IPS-15b (cell line): ENCODE data around the gene PRKX.
"Not testable (repeated sequence)": the region's sequence is repeated elsewhere in the genome, so short reads cannot be mapped to it uniquely, and the experiment has no call there.

Experiments used
- H3K27me3 ChIP-seq: one replicate; pipeline ENCODE4 v1.6.1; 2013; ENCODE audit warnings: low read length; ENCODE audit not compliant: control insufficient read depth, insufficient read depth
- H3K36me3 ChIP-seq: one replicate; pipeline ENCODE4 v1.6.1; 2013; ENCODE audit warnings: low read length; ENCODE audit not compliant: control insufficient read depth, insufficient read depth
- H3K4me1 ChIP-seq: one replicate; pipeline ENCODE4 v1.6.1; 2013; ENCODE audit warnings: mild to moderate bottlenecking, low read length; ENCODE audit not compliant: control insufficient read depth, insufficient read depth
- H3K4me3 ChIP-seq: one replicate; pipeline ENCODE4 v1.5.1; 2013; ENCODE audit warnings: low read depth, low read length
- H3K9ac ChIP-seq: one replicate; pipeline ENCODE4 v1.6.1; 2013; ENCODE audit warnings: low read depth, mild to moderate bottlenecking, low read length
- H3K9me3 ChIP-seq: one replicate; pipeline ENCODE4 v1.6.1; 2013; ENCODE audit warnings: mild to moderate bottlenecking, low read length; ENCODE audit not compliant: control insufficient read depth, insufficient read depth

Gene PRKX

DNA sequence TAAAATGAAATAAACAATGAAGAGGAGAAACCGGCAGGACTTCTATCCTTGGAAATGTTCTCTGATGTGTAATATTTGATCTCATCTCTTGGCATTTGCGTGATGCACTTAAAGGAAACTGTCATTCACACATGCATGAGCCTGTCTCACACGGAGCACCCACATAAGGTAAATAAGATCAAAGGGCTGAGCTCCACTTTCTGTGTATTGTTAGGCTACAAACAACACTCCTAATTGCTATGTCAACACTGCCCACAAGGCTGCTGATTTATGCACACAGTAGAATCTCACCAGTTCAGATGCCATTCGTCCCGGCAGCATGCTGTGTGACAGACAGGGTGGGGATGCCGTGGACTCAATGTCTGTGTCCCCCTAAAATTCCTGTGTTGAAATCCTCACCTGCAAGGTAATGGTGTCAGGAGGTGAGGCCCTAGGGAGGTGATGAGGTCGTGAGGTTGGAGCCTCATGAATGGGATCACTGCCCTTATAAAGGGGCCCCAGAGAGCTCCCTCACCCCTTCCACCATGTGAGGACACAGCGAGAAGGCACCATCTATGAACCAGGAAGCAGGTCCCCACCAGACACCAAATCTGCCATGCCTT lies 5.7 kb downstream of the PRKX start:
- H3K36me3 ChIP-seq, H3K27me3 ChIP-seq, H3K4me3 ChIP-seq, H3K9ac ChIP-seq, H3K4me1 ChIP-seq, H3K9me3 ChIP-seq: not testable (repeated sequence)

DNA sequence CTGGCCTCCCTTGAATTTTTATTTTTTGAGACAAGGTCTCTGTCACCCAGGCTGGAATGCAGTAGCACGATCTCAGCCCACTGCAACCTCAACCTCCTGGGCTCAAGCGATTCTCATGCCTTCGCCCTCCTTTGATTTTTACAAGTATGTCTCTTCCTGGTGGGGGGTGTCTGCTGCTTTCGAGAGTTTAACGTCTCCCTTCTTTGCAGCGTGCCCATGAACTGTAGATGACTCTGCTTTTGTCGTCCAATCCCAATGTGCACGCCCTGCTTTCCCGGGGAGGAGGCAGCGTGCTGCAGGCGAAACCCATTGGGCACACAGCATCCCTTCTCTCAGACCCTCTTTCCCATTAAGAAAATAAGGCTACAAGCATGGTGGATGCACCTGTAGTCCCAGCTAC lies 7.0 kb downstream of the PRKX start:
- Histone ChIP-seq H3K4me3 (no peak overlapping the region), H3K4me1 (peaks cover 3% of the 10 kb centered on the region), H3K36me3 (peaks cover 5% of the 10 kb centered on the region), H3K9me3 (no peaks in the 10 kb centered on the region), H3K9ac (no peak overlapping the region), H3K27me3 (no peaks in the 10 kb centered on the region)

DNA sequence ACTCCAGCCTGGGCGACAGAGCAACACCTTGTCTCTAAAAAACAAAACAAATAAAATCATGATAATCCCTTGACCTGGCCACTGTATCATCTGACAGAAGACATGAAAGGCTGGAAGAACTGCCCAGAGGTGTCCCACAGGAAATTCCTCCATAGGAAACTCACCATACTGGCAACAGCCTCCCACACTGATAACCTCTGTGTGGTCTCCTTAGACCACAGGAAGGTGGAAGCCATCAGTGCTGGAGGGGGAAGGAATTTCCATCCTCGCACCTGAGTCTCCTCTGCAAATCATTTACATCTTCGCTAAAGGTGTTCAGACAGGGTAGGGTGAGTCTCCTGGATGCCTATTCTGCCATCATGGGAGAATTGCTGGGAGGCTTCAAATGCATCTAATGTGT lies 10.2 kb downstream of the PRKX start:
- not testable (repeated sequence) for H3K4me1 ChIP-seq, H3K4me3 ChIP-seq, H3K27me3 ChIP-seq, H3K36me3 ChIP-seq, H3K9me3 ChIP-seq, H3K9ac ChIP-seq

- not testable (repeated sequence) for H3K36me3 ChIP-seq, H3K4me1 ChIP-seq
Measured at GRCh38 chrX:3702095-3702494, 11.4 kb downstream of the PRKX start.

DNA sequence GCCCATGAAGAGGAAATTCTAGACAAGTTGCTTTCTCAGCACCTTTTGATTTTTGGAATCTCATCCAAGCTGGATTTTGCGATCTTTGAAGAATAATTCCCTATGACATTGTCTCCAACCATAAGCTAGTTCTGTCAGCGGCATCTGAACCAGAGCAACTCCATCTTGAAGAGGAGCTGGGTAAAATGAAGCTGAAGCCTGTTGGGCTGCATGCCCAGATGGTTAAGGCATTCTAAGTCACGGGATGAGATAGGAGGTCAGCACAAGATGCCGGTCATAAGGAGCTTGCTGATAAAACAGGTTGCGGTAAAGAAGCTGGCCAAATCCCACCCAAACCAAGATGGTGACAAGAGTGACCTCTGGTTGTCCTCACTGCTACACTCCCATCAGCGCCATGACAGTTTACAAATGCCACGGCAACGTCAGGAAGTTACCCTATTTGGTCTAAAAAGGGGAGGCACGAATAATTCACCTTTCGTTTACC lies 12.0 kb downstream of the PRKX start:
- not testable (repeated sequence) for H3K4me3 ChIP-seq, H3K36me3 ChIP-seq, H3K4me1 ChIP-seq, H3K9me3 ChIP-seq, H3K27me3 ChIP-seq, H3K9ac ChIP-seq

More at GRCh38 chrX:3702095-3702494, 11.4 kb downstream of the PRKX start:
- not testable (repeated sequence) for H3K9me3 ChIP-seq, H3K4me3 ChIP-seq, H3K9ac ChIP-seq, H3K27me3 ChIP-seq

GRCh38 chrX:3699821-3700381 lies 13.5 kb downstream of the PRKX start:
- peaks cover 2% of the 10 kb centered on the region for H3K36me3 ChIP-seq
- H3K4me1 ChIP-seq, result peaks cover 8% of the 10 kb centered on the region
- no peak overlapping the region for H3K4me3 ChIP-seq
- no peak overlapping the region for H3K9ac ChIP-seq
- no peaks in the 10 kb centered on the region for H3K9me3 ChIP-seq
- no peaks in the 10 kb centered on the region for H3K27me3 ChIP-seq

DNA sequence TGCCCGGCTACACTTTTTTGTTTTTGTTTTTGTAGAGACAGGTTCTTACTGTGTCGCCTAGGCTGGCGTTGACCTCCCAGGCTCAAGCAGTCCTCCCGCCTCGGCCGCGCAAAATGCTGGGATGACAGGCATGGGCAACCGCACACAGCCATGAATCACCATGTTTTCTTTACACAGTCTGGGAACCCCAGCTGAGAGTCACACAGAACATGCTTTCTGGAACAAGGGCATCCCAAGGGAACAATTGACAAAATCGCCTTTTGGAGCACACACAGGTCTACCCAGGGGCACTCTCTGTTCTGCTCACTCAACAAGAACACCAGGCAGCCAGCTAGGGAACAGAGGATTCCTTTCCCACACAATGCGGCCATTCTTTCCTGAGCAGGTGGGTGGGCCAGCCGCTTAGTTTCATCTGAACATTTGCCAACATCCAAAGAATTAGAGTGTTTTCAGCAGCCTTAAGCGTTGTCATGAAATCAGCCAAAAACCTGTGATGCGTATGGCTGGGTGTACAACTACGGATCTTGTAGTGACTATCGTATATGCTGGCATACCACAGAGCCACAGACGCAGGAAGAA lies 15.7 kb downstream of the PRKX start:
- Histone ChIP-seq H3K36me3 (no peaks in the 10 kb centered on the region), H3K4me1 (peaks cover 8% of the 10 kb centered on the region), H3K9ac (no peak overlapping the region), H3K9me3 (no peaks in the 10 kb centered on the region), H3K27me3 (no peaks in the 10 kb centered on the region), H3K4me3 (no peak overlapping the region)

DNA sequence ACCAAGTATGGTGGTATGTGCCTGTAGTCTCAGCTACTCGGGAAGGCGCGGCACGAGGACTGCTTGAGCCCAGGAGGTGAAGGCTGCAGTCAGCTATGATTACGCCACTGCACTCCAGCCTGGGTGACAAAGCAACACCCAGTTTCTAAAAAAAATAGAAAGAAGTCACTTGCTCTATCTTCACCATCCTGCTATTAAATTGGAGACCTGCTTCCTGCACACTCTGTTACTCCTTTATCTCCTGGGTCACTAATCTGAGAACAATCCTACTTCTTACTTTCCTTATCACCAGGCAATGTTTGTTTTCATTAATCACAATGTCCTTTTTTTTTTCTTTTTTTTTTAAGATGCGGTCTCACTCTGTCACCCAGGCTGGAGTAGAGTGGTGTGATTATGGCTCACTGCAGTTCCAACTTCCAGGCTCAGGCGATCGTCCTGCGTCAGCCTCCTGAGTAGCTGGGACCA lies 16.2 kb downstream of the PRKX start:
- Histone ChIP-seq H3K4me3 (no peak overlapping the region), H3K27me3 (no peaks in the 10 kb centered on the region), H3K36me3 (no peaks in the 10 kb centered on the region), H3K9ac (no peak overlapping the region), H3K9me3 (no peaks in the 10 kb centered on the region), H3K4me1 (peaks cover 8% of the 10 kb centered on the region)

- Histone ChIP-seq H3K9ac (no peak overlapping the region), H3K4me1 (peaks cover 12% of the 10 kb centered on the region), H3K36me3 (no peaks in the 10 kb centered on the region)
Measured at GRCh38 chrX:3695536-3695935, 17.9 kb downstream of the PRKX start.

DNA sequence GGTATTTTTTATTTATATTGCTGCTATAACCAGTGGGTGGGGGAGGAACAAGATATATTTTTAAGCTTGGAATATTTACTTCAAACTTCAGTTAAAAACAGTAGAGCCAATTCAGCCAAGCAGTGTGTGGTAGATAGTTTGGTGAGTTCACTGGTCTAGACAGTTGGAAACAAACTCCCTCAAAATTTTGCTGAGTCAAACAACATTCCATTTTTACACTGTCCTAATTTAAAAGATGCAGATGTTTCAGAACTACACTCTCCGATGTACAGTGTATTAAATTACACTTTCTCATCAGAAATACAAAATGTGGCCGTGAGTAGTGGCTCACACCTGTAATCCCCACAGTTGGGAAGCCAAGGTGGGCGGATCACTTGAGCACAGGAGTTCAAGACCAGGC lies 23.3 kb downstream of the PRKX start:
- Histone ChIP-seq H3K9ac (no peak overlapping the region), H3K4me1 (peaks cover 4% of the 10 kb centered on the region), H3K27me3 (no peaks in the 10 kb centered on the region), H3K36me3 (no peaks in the 10 kb centered on the region), H3K9me3 (no peaks in the 10 kb centered on the region), H3K4me3 (no peak overlapping the region)

More at GRCh38 chrX:3695536-3695935, 17.9 kb downstream of the PRKX start:
- no peak overlapping the region for H3K4me3 ChIP-seq
- H3K9me3 ChIP-seq, result no peaks in the 10 kb centered on the region
- H3K27me3 ChIP-seq, result no peaks in the 10 kb centered on the region

DNA sequence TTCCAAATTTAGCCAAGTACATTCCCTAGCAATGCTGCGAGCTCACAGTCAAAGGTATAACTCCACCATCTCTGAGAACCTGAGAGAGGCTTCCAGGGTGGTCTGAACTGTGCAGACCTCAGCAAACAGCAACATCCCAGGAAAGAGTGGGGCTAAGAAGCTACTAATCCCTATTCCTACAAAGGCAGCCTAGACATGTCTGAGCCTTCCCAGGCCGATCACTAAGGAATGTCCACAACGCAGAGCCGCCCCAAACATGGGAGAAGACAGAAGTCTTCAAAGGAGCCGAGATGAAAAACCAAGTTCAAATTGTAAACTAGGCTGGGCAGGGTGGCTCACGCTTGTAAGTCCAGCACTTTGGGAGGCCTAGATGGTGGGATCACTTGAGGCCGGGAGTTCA lies 30.2 kb downstream of the PRKX start:
- H3K4me3 ChIP-seq, H3K36me3 ChIP-seq, H3K9ac ChIP-seq, H3K4me1 ChIP-seq, H3K9me3 ChIP-seq, H3K27me3 ChIP-seq: not testable (repeated sequence)

DNA sequence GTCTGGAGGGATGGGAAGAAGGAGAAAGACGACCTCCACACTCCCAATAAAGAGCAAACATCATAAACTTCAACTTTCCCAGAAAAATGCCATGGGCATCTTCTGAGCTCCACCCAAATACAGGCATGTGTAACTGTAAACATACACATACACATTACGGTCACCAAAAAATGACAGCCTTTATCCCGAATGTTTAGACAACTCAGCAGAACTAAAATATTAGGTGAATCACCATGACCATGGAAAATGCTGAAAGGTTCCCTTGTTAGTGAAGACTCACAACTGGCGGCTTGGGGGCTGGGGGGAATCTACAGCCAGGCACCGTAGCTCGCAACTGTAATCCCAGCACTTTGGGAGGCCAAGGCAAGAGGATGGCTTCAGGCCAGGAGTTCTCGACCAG lies 33.0 kb downstream of the PRKX start:
- Histone ChIP-seq H3K9ac (no peak overlapping the region), H3K9me3 (no peaks in the 10 kb centered on the region), H3K27me3 (no peaks in the 10 kb centered on the region), H3K4me1 (no peaks in the 10 kb centered on the region), H3K36me3 (no peaks in the 10 kb centered on the region), H3K4me3 (no peak overlapping the region)
